GM12878 (cell line): ENCODE data around the gene REV1.

Experiments
- BRCA1 ChIP-seq: IDR thresholded peaks from 2 replicates; pipeline ENCODE4 v1.6.1; 2011; ENCODE audit warnings: low read depth, low read length, improper control_type of control experiment
- CEBPB ChIP-seq, 2 experiments: fragments of 150-350 bp in 1 of 2; IDR thresholded peaks; 2 replicates each; pipeline ENCODE4 v1.6.1; 2012 to 2014; ENCODE audit warnings: low read depth in 2 of 2, low read length in 2 of 2, borderline replicate concordance in 1 of 2, inconsistent platforms in 1 of 2
- CHD2 ChIP-seq: IDR thresholded peaks from 2 replicates; pipeline ENCODE4 v1.6.1; 2011; ENCODE audit warnings: low read depth, low read length, improper control_type of control experiment, borderline replicate concordance
- ESRRA ChIP-seq: IDR thresholded peaks from 2 replicates; pipeline ENCODE4 v1.6.1; 2012; ENCODE audit warnings: mild to moderate bottlenecking, low read length, improper control_type of control experiment
- FOXM1 ChIP-seq: IDR thresholded peaks from 2 replicates; pipeline ENCODE4 v1.6.1; 2012; ENCODE audit warnings: low read depth, mild to moderate bottlenecking, inconsistent platforms, low read length, moderate library complexity
- HDAC2 ChIP-seq: fragments of 200-600 bp; sonication (generic); IDR thresholded peaks from 2 replicates; pipeline ENCODE4 v1.6.1; 2017
- KDM1A ChIP-seq: fragments of 200-600 bp; sonication (generic); IDR thresholded peaks from 2 replicates; pipeline ENCODE4 v1.6.1; 2016; ENCODE audit warnings: borderline replicate concordance
- POLR2A ChIP-seq: IDR thresholded peaks from 2 replicates; pipeline ENCODE4 v1.6.1; 2011; ENCODE audit warnings: low read depth, mild to moderate bottlenecking, low read length
- SMC3 ChIP-seq: IDR thresholded peaks from 2 replicates; pipeline ENCODE4 v1.6.1; 2011; ENCODE audit warnings: low read length, improper control_type of control experiment, borderline replicate concordance
- SPI1 ChIP-seq: IDR thresholded peaks from 2 replicates; pipeline ENCODE4 v1.6.1; 2011; ENCODE audit warnings: low read depth, mild to moderate bottlenecking, low read length, moderate library complexity, borderline replicate concordance; ENCODE audit not compliant: insufficient read depth
- TARDBP ChIP-seq: IDR thresholded peaks from 2 replicates; pipeline ENCODE4 v1.6.1; 2016; ENCODE audit warnings: borderline replicate concordance
- ZNF217 ChIP-seq: fragments of 450-650 bp; IDR thresholded peaks from 2 replicates; pipeline ENCODE4 v1.6.1; 2017; ENCODE audit warnings: antibody characterized with exemption, mild to moderate bottlenecking
- TF ChIP-seq, protein P1 (sequence below), 3 experiments: IDR thresholded peaks in 2 of 3; conservative IDR thresholded peaks in 1 of 3; 2 replicates each; pipeline ENCODE4 v1.5.1; 2011; ENCODE audit warnings: low read depth in 3 of 3, low read length in 3 of 3, mild to moderate bottlenecking in 3 of 3, control low read depth in 2 of 3, moderate library complexity in 2 of 3, inconsistent platforms in 1 of 3, mixed read lengths in 1 of 3; ENCODE audit not compliant: control insufficient read depth in 2 of 3, insufficient read depth in 1 of 3; ENCODE audit errors: extremely low read depth in 1 of 3

DNA sequence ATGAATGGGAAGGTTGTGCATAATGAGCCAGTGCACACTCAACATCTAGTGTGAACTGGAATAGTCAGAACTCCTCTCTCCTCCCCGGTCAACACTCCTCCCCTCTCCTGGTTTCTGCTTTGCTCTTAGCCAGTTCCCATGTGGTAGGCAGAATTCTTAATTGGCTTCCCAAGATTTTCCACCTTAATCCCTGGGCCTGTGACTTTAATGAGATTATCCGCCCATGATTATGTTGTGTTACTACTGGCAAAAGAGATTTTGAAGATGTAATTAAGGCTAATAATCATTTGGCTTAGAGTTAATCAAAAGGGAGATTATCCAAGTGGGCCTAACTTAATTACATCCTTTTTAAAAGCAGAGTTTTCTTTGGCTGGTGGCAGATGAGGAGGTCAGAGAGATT lies 34.2 kb upstream of the REV1 start:
- TF ChIP-seq CEBPB (IDR thresholded peaks at IDR 0.05; ENCODE audit: borderline replicate concordance in 1 of 2, low read depth in 2 of 2, low read length in 2 of 2): no peak
- no peak for TF ChIP-seq FOXM1
- TF ChIP-seq, protein P1, sequence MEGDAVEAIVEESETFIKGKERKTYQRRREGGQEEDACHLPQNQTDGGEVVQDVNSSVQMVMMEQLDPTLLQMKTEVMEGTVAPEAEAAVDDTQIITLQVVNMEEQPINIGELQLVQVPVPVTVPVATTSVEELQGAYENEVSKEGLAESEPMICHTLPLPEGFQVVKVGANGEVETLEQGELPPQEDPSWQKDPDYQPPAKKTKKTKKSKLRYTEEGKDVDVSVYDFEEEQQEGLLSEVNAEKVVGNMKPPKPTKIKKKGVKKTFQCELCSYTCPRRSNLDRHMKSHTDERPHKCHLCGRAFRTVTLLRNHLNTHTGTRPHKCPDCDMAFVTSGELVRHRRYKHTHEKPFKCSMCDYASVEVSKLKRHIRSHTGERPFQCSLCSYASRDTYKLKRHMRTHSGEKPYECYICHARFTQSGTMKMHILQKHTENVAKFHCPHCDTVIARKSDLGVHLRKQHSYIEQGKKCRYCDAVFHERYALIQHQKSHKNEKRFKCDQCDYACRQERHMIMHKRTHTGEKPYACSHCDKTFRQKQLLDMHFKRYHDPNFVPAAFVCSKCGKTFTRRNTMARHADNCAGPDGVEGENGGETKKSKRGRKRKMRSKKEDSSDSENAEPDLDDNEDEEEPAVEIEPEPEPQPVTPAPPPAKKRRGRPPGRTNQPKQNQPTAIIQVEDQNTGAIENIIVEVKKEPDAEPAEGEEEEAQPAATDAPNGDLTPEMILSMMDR (IDR thresholded peaks at IDR 0.05 in 2 of 3, conservative IDR thresholded peaks at IDR 0.05 in 1 of 3; ENCODE audit: control insufficient read depth in 2 of 3, extremely low read depth in 1 of 3, insufficient read depth in 1 of 3, low read depth in 3 of 3, low read length in 3 of 3): no peak
- TF ChIP-seq ESRRA: no peak
- no peak for TF ChIP-seq POLR2A
- no peak for TF ChIP-seq HDAC2
- no peak for TF ChIP-seq BRCA1
- TF ChIP-seq ZNF217: no peak
- no peak for TF ChIP-seq SMC3
- TF ChIP-seq KDM1A: no peak
- TF ChIP-seq TARDBP: no peak
- TF ChIP-seq CHD2: no peak
- TF ChIP-seq SPI1: no peak
